ENCODE measurements around the gene UBE2G2.
"Not testable (repeated sequence)": the region's sequence is repeated elsewhere in the genome, so short reads cannot be mapped to it uniquely, and the experiment has no call there.

The UBE2G2 gene

GRCh38 chr21:44835647-44835973 is 34.0 kb upstream of the UBE2G2 start:
- no peak for DNase-seq

DNA sequence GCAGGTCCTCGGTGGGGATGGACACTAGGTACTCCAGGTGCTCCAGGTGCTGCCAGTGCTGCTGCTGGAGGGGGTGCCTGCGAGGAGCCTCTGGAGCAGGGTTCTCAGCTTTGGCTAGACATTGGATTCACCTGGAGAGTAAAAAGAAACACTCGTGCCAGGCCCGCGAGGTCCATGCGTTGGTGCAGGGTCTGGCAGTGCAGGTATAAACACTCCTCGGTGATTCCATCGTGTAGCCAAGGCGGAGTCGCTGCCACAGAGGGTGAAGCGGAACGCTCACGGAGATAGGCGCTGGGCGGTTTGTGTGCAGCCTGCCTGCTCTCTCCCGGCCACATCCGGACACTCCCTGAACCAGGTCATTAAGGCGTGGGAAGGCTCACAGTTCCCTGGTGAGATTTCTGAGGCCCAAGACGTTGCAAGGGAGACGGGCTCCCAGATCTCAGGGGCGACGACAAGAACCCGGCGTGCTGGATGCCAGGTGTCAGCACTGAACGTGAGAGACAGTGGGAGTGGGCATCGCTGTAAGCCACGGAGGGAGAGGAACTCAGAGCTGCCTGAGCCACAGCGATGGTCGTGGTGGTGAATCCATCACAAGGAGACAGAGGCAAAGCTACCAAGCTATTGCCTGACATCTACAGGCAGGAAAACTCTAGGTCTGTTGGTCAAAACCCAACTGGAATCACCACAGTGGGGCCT is 33.5 kb upstream of the UBE2G2 start:
- no peak for DNase-seq

- no peak for DNase-seq
Measured at GRCh38 chr21:44834231-44834950, 32.8 kb upstream of the UBE2G2 start.

GRCh38 chr21:44833663-44834062 is 32.0 kb upstream of the UBE2G2 start:
- no peak for DNase-seq

- not testable (repeated sequence) for DNase-seq
Measured at GRCh38 chr21:44832516-44833255, 31.1 kb upstream of the UBE2G2 start.

- no peak for DNase-seq
Measured at GRCh38 chr21:44831227-44831860, 29.7 kb upstream of the UBE2G2 start.

DNA sequence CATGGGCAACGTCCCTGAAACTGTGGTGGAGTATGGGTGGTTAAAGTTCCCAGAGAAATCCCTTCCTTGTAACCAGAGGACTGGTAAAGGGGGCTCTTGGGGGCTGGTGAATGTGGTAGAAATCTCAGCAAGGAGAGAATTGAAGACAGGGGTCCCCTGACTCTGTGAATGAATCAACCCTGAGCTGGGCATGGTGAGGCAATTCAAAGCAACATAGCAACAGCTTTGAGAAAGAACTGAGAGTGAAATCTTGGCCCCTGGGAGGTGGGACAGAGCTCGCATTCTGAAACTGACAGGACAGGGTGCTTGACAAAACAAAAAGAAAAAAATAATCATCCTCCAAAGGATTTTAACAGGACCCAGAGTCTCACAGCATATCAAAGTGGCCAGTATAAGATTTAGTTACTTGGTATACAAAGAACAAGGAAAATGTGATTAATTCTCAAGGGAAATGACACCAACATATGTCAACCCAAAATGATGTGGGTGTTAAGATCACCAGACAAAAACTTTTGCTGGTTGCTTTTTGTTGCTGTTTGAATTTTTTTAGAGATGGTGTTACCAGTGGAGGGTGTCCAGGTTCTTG is 28.0 kb upstream of the UBE2G2 start:
- DNase-seq = no peak

- no peak for DNase-seq
Measured at GRCh38 chr21:44828362-44829056, 26.9 kb upstream of the UBE2G2 start.

DNA sequence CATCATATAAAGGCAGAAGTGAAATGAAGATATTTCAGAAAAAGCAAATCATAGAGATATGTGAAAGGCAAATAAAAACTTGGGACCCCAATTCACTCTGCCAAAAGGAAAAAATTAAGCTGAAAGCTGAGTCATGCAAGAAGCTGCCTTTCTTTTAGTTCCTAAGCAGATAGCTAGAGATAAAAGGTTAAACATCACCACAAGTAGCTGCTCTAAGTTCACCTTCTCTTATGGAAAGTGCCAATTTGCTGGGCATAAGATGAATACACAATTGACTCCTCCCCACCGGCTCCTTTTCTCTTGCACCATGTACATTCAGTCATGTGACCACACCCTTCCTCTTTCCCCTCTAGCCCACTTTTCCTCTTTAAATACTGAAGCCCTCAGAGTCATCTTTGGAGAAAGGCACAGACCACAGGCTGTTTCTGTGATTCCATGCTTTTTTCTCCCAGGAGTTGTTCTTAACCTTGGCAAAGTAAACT is 21.6 kb upstream of the UBE2G2 start:
- DNase-seq = no peak

DNA sequence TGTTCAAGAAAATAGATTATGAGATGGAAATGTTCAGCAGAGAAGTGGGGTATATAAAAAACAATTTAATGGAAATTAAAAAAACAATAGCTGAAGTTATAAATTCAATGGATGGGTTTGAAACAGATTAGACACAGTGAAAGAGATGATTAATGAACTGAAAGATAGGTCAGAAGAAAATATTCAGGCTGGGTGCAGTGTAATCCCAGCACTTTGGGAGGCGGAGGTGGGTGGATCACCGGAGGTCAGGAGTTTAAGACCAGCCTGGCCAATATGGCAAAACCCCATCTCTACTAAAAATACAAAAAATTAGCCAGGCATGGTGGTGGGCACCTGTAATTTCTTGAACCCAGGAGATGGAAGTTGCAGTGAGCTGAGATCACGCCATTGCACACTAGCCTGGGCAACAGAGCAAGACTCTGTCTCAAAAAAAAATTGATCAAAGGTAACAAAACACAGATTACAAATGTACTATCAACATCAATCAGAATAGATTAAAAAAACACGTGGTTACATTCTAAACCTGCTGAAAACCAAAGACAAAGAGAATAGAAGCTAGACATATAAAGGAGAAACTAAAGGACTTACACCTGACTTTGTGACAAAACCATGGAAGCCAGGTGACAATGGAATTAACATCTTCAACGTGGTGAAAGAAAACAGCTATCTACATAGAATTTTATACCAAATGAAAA is 21.0 kb upstream of the UBE2G2 start:
- no peak for DNase-seq

DNA sequence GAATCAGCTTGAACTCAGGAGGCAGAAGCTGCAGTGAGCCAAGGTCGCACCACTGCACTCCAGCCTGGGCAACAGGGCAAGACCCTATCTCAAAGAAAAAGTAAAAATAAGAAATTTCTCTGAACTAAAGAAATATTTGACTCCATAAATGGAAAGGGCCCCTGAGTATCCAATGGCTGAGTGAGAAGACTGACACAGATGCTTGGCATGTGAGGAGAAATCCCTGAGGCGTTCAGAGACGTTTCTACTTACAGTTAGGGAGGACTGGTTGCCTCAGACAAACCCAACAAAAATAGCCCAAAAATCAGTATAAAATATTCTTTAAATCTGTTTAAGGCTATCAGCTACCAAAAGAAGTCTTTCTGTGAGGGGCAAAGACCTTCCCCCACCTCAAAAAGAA is 19.2 kb upstream of the UBE2G2 start:
- no peak for DNase-seq

GRCh38 chr21:44819283-44820243 is 17.9 kb upstream of the UBE2G2 start:
- no peak for DNase-seq

DNA sequence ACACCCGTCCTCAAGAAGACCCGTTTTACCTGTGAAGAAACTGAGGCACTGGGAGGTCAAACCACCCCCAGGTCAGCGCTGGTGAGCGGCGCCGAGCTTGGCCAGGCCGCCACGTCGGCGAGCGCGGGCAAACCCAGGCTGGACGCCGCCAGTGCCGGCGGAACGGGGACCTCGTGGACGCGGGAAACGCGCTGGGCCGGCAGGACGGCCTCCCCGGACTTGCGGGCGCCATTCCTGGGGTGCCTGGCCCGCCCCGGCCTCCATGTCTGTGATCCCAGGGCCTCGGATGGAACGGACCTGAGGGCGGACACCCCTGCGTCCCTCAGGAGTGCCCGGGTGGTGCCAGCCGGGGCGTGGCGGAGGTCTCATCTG is 17.0 kb upstream of the UBE2G2 start:
- DNase-seq = no peak

DNA sequence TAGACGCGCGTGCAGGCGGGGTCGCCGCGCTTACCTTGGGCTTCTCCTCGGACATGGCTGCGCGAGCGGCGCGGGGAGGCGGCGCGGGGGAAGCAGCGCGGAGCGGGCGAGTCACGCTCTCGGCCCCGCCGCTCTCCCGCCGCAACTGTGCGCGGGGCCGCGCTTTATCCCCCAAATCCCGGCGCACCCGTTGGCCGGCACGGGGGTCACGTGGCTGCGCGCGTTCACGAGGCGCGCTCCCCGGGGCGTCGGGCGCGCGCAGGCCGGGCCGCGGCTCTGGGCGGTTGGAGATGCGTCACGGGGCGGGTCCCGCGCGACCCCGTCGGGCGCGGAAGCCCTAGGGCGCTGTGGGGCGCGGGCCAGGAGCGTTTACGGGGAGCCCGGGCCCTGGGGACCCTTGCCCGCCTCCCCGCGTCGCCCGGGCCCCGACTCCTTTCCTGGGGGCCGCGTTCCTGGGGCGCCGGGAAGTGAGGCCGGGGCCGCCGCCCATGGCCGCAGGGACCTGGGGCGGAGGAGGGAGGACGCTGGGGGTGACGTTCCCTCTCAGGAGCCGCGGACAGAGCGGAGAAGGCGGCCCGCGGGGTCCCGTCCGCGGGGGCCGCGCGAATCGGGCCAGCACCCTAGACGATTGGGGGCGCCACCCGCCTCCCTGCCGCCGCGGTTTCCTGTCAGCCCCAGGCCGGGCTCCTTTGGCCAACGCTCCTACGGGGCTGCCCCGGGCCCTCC is 16.5 kb upstream of the UBE2G2 start, which contains the start of gene SUMO3:
Gene SUMO3, minus strand, starts transcription at position 149 of the 726 bp plus-strand sequence. Its CDS starts 94 bp downstream, at position 55.
- DNase-seq = peak; percentile 91

GRCh38 chr21:44817506-44817880 is 15.9 kb upstream of the UBE2G2 start:
- peak; percentile 93 for DNase-seq

GRCh38 chr21:44816761-44817505 is 15.3 kb upstream of the UBE2G2 start:
- DNase-seq = no peak

DNA sequence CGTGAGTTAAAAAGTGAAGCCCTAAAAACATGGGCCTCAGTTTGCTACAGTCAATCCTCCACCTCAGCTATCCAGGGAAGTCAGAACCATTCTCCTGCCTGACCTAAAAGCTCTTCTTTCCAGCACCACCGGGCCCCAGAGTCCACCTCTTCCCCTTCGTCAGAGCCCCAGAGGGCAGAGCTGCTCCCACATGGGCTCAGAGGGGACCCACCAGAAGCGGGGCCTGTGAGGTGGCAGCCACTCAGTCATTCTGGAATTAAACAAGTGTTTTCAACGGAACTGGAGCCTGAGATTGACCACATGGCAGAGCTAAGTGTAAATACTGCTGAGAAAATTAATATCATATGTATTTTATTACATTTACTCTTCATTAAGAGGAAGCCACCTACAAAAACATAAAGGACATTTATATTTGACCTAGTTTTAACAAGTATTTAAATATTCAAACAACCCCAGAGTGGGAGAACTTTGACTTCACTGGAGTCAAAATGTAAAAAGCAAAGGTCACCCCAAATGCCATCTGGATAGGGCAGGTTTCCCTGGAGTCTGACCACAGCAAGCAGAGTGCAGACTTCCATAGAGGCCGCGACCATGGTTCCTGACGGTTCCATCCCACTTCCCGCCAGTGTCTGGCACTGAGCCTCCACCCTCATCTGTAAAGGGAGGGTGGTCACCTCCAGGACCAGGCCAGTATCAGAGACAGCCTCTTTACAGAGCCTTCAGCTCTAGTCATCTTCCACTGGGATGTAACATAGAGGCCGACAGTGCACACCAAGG is 14.4 kb upstream of the UBE2G2 start:
- no peak for DNase-seq

- DNase-seq = no peak
Measured at GRCh38 chr21:44815225-44815624, 13.6 kb upstream of the UBE2G2 start.

All from CD4-positive, alpha-beta T cell treated with Interleukin-21 for 1 hour (primary cell).